Measurements from ENCODE around the gene SAMD11.
"Not testable (repeated sequence)": the region's sequence is repeated elsewhere in the genome, so short reads cannot be mapped to it uniquely, and the experiment has no call there.

Gene SAMD11

DNA sequence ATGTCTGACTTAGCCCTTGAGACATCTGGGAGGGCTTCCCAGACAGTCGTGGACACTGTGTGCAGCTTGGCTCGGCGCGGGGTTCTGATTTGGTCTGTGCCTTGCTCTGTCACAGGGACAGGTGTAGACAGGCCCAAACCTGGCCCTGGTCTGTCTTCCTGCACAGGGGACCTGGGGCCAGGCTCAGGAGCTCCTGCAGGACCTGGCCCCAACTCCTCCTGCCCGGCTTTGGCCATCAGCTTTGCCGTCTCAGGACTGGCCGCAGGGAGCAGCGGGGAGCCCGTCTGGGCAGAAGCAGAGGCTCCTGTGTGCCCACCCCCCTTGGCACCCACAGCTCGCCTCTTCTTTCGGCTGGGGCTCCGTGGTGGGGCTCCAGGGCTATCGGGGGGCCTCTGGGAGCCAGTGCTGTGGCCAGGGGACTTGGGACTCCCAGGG, 56.4 kb downstream of the SAMD11 start:
- no peak for DNase-seq

DNA sequence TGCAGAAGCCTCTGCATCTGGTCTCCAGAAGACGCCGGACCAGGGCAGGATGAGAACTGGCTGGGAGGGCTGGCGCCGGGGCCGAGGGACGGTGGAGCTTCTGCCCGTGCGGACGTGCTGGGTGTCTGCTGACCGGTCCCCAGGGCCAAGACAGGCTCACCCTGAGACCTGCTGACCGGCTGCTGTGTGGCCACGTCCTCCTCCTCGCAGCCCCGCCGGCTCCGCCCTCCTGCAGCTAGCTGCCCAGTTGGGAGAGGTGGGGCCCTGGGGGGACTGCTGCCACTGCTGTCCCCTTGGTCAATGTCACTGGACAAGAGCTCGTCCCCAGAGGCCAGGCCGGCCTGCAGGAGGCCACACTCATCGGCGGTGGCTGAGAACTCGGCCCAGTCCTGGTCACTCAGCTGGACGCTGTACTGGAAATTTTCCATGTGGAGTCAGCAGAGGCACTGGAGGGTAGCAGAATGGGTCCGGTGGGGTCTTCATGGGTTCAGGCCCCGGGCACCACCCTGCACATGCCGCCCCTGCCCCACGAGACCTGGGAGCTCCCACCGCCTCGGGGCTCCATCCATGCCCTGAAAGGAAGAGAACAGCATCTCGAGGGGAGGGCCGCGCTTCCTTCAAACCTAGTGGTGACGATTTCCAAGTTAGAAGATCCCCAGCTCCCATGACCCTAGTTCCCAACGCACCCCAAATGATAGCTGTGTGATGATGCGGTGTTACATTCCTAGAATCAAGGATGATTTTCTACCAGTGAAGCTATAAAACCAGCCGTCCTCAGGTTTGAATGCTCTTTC, 57.1 kb downstream of the SAMD11 start:
- DNase-seq, result no peak

DNA sequence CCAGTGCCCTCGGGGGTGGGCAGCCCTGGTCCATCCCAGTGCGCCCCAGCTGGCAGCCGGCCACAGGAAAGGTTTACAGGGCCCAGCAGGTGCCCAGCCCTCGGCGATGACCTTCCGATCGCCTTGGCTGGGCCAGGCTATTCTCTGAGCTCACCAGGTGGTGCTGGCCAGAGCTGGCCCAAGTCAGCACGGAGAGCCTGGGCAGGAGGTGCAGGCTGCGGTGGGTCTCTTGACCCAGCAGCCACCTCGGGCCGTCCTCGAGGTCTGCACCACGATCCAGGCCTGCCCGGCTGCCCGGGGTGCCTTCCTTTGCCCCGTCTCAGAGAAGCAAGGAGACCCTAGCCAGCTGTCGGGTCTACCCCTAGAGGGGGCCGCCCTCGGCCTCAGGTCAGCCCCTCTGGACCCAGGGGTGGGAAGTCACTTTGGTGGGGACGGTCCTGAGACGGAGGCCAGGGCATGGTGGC, 57.8 kb downstream of the SAMD11 start:
- no peak for DNase-seq

DNA sequence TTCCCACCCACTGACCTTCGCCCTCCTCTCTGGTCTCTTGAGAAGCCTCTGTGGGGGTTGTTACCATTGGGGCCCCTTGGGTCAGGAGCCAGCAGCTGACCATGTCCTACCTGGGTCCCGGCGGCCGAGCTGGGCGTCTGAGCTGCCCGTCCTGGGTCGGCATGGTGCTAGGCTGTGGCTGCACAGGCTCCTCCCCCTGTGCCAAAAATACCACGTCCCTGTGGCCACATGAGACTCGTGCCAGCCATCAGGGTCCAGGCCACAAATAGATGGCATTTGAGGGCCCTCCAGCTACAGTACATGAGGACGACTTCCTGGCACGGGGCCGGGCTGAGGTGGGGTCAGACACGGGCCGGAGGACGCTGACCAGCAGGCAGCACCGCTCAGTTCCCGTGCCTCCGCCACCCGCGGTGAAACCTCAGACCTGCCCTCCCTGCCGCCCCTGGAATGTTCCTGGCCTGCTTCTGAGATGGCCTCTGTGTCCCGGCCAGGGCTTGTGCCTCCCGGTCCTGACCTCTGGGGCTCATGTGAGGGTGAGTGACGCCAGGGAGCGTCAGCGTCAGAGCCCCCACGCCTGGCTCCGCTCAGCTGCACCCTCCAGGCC, 58.3 kb downstream of the SAMD11 start, which contains the start of gene PERM1:
TSS of gene PERM1 (minus strand) at position 139 of the 604 bp plus-strand sequence. CDS start 1,064 bp downstream, outside the sequence.
- DNase-seq, result no peak

DNA sequence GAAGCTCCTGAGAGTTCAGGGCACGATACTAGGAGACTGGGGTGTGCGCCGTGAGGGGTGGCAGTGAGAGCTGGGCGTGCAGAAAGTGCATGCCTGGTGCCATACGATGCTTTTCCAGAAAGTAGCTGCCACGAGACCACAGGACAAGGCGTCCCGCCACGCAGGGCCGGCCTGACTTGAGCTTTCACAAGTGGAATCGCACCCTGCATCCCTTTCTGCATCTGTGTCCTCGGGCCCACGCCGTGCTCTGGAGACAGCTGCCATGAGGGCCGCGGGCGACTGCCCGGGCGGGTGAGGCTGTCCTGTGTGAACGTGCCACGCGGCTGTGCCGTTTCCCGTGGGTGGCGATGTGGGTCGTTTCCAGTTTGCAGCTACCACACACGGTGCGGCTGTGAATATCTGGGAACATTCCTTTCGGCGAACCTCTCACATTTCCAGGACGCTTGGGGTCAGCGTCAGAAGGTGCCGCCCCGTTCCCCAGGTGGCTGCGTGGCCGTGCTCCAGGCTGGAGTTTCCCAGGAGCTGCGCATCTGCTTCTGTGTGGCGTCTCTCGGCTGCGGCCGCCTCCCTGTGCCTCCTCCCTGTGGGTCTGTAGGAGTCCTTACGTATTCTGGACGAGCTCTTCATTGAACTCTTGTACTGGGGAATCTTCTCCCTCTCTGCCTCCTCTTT, 59.2 kb downstream of the SAMD11 start:
- no peak for DNase-seq

DNA sequence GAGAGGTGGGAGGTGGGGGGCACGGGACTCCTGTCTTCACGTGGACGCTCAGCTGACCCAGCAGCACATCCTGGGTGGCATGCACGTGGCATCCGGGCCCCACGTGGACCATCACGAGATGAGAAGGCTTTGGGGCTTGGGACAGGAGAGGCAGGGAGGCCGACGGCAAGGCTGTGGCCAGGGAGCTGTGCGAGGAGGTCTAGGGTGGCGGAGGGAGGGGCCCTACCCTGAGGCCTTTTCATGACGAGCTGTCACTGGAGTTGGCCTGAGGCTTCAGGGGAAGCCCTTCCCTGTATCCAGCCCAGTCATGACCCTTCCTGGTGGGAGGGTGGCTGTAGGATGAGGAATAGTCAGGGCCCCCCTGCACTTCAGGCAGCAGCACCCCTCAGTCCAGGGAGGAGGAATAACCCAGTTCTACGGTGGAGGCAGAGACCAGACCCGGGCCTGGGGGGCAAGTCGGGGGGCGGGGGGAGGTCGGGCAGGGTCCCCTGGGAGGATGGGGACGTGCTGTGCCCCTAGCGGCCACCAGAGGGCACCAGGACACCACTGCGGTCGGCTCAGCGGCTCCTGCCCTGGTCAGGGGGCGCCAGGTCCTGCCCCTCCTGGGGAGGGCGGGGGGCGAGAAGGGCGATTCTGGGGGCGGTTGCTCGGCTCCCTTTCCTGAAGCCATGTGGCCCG, 60.2 kb downstream of the SAMD11 start:
- DNase-seq, result no peak

DNA sequence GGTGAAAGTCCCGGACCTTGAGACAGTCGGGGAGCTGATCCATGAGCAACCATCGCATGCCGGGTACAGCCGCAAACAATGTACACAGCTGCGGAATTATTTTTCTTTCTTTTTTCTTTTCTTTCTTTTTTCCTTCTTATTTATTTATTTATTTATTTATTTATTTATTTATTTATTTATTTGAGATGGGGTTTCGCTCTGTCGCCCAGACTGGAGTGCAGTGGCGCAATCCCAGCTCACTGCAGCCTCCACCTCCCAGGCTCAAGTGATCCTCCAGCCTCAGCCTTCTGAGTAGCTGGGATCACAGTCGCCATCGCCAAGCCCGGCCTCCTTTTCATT, 60.7 kb downstream of the SAMD11 start:
- no peak for DNase-seq

DNA sequence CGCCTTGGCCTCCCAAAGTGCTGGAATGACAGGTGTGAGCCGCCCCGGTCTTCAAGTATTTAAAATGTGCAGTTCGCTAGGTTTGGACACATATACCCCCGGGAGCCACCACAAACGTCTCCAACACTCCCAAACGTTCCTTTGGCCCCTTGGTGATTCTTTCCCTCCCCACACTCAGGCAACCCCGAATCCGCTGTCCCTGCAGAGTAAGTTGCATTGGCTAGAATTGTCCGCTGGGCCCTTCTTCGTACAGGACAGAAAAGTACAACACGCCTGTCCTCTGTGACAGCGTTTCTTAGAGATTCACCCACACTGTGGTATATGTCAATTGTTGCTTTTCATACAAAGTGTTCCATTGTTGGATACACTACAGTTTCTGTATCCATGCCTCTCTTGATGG, 61.4 kb downstream of the SAMD11 start:
- no peak for DNase-seq

DNA sequence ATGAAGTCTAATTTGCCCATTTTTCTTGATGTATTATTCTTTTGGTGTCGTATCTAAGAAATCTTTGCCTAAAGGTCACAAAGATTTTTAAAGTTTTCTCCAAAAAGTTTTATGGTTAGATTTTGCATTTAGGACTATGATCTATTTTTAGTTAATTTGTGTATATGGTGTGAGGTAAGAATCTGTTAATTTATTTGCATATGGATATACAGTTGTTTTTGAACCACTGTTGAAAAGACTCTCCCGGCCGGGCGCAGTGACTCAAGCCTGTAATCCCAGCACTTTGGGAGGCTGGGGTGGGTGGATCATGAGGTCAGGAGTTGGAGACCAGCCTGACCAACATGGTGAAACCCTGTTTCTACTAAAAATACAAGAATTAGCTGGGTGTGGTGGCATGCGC, 64.3 kb downstream of the SAMD11 start:
- DNase-seq, result not testable (repeated sequence)

DNA sequence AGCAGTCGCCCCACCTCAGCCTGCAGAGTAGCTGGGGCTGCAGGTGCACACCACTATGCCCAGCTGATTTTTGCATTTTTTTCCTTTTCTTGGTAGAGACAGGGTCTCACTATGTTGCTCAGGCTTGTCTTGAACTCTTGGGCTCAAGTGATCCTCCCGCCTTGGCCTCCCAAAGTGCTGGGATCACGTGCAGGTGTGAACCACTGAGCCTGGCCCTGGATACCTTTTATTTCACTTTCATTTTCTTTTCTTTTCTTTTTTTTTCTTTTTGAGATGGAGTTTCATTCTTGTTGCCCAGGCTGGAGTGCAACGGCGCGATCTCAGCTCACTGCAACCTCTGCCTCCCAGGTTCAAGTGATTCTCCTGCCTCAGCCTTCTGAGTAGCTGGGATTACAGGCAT, 67.6 kb downstream of the SAMD11 start:
- DNase-seq, result not testable (repeated sequence)

DNA sequence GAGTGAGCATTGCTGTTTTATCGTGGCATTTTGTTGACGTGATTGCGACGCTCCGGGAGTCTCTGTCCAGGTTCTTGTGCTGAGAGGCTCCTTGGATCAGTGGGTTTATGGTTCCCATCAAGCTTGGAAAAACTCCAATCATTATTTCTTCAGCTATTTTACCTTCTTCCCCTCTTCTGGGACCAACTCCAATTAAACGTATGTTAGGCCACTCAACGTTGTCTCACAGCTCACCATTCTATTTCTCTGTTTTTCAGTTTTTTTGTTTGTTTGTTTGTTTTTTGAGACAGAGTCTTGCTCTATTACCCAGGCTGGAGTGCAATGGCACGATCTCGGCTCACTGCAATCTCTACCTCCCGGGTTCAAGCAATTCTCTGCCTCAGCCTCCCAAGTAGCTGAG, 68.2 kb downstream of the SAMD11 start:
- DNase-seq, result no peak

DNA sequence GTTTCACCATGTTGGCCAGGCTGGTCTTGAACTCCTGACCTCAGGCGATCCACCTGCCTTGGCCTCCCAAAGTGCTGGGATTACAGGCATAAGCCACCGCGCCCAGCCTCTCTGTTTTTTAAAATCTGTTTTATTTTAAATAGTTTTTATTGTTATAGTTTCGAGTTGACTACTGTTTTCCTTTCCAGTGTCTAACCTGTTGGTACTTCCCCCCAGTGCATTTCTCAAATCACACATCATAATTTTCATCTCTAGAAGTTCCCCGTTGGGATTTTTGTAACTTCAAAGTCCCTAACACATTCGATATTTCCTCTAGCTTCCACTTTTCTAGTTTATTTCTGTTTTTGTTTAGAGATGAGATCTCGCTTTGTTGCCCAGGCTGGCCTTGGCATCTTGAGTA, 68.6 kb downstream of the SAMD11 start:
- DNase-seq, result no peak

DNA sequence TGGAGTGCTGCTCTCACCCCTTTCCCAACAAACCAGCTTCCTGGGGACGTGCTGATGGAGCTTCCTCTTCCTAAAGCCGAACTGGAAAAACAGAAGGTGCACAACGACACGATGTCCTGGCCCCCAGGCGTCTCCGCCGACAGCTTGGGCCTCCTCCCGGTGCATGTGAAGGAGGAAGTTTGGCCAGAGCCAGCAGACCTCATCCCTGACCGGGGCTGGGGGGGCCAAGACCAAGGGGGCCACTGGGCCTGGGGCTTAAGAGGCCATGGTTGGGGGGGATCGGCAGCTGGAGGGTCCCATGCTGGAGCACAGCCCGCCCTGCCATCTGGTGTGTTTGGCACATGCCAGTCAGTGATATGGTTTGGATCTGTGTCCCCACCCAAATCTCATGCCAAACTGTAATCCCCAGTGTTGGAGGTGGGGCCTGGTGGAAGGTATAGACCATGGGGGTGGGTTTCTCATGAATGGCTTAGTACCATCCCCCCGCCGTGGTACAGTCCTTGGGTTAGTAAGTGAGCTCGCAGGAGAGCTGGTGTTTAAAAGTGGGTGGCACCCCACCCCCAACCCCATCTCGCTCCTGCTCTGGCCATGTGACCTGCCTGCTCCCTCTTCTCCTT, 69.8 kb downstream of the SAMD11 start:
- no peak for DNase-seq

All from NCI-H526 treated with DMSO at 0.1 percent for 48 hours (cell line).